Activated CD4-positive, alpha-beta T cell treated with anti-CD3 and anti-CD28 coated beads, Interleukin-2, amount 10 ng/mL, durations not matched to agents 7 days and 5 days (primary cell): ENCODE results near the gene TRIM43B. TPM values are rescaled to one million over a fixed set of nuclear protein-coding genes. Genes with fewer than 3 reads are reported as not detected.

ENCODE experiments used
- total RNA-seq, 2 experiments: library from RNA; stranded (reverse); gene quantifications; one replicate each; pipeline ENCODE4 v1.2.3, GENCODE V29; 2021

Gene TRIM43B
- total RNA-seq, 2 experiments from 2014 or later = not detected

Other genes with a start within 250 kb of the TRIM43B start
- gene PROM2, start 210.3 kb downstream of the TRIM43B start, total RNA-seq = under 1 TPM; 0.08 to 0.42 TPM
- gene KCNIP3, start 187.4 kb downstream of the TRIM43B start, total RNA-seq = not detected
- gene FAHD2A, start 82.0 kb downstream of the TRIM43B start, total RNA-seq = 10 to 100 TPM; 34.3 to 35.9 TPM
- gene TRIM43, start 107.2 kb upstream of the TRIM43B start, total RNA-seq = not detected